DOHH2 (cell line): Measurements from ENCODE around the gene HK1.

Source experiments
- EZH2phosphoT487 ChIP-seq: fragments of 200-600 bp; sonication (generic); IDR thresholded peaks from 2 replicates; pipeline ENCODE4 v1.6.1; 2017; ENCODE audit warnings: borderline replicate concordance, mild to moderate bottlenecking, antibody characterized with exemption, low read length, moderate library complexity, mixed read lengths
- TF ChIP-seq, protein P1 (sequence below): fragments of 200-600 bp; sonication (generic); IDR thresholded peaks from one replicate; pipeline ENCODE4 v1.5.1; 2014; ENCODE audit warnings: antibody characterized with exemption, mild to moderate bottlenecking, low read depth, low read length; ENCODE audit not compliant: poor library complexity, severe bottlenecking

DNA sequence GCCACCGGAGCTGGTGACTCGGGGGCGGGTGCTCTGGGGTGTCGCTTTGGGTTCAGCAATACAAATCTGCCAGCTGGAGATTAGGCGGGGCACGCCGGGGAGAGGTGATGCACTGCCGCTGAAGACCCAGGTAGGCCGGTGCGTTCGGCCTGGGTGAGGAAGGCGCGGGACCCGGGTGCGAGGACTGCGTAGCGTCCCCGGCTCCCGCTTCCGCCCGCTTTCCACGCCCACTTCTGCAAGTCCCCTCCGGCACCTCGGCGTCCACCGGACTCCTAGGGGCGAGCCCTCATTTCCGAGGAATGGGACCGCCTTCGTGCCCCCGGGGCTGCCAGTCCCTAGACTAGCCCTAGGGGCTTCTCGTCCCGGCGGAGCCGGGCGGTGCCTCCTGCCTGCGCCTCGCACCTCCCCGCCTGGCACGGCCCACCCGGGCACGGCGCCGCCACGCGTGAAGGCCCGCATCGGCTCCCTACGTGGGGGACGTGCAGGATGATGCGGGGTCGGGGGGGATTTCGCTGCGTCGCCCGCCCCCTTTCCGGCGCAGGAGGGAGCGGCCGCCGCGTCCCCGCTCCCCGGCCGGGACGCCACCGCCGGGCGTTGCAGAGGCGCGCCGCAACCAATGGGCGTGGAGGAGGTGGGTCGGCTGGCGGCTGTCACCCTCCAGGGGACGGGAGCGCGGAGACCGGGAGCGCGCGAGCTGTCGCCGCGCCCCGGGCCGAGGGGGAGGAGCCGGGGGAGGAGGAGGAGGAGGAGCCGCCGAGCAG is 40.0 kb downstream of the HK1 start:
- TF ChIP-seq, protein P1, sequence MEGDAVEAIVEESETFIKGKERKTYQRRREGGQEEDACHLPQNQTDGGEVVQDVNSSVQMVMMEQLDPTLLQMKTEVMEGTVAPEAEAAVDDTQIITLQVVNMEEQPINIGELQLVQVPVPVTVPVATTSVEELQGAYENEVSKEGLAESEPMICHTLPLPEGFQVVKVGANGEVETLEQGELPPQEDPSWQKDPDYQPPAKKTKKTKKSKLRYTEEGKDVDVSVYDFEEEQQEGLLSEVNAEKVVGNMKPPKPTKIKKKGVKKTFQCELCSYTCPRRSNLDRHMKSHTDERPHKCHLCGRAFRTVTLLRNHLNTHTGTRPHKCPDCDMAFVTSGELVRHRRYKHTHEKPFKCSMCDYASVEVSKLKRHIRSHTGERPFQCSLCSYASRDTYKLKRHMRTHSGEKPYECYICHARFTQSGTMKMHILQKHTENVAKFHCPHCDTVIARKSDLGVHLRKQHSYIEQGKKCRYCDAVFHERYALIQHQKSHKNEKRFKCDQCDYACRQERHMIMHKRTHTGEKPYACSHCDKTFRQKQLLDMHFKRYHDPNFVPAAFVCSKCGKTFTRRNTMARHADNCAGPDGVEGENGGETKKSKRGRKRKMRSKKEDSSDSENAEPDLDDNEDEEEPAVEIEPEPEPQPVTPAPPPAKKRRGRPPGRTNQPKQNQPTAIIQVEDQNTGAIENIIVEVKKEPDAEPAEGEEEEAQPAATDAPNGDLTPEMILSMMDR, result no peak
- TF ChIP-seq EZH2phosphoT487, result no peak
